NCI-H2081 (cell line): Measurements from ENCODE around the gene NEDD4L.
"Not testable (repeated sequence)": the region's sequence is repeated elsewhere in the genome, so short reads cannot be mapped to it uniquely, and the experiment has no call there.

Experiments used
- DNase-seq, 2 experiments: peaks; one replicate each; lab custom pipeline; 2025; lab: John Stamatoyannopoulos, UW

NEDD4L gene

DNA sequence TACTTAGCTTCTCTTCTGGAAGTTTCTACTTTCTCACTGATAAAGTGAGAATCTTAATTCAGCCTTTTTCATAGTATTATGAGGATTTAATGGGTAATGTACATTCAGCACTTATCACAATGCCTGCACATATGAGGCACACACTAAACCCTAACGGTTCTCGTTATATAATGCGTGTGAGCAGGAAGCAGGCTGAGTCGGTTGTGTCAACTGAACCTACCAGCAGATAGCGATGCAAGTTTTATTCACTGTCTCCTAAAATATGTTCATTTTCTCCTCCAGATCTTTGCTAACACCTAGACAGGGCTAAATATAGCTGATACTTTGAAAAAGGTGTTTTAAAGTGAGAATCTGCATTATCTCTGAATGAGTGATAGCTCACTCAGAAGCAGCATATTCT lies 383.3 kb downstream of the NEDD4L start:
- no peak for DNase-seq

DNA sequence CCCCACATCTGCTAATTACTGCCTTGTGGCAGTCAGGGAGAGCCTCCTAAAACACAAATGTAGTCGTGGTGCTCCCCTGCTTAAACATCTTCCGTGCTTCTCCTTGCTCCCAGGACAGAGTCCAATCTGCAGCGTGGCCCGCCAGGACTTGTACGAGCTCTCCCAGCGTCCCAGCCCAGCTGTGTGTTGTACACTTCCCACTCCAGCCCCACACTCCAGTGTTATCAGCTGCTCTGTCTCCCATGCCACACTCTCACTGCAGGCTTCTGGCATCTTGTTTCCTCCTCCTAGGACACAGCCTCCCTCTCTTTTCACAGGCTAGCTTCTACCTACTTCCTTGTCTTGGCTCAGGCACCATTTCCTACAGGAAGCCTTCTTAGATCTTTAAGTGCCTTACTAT lies 385.4 kb downstream of the NEDD4L start:
- no peak for DNase-seq

DNA sequence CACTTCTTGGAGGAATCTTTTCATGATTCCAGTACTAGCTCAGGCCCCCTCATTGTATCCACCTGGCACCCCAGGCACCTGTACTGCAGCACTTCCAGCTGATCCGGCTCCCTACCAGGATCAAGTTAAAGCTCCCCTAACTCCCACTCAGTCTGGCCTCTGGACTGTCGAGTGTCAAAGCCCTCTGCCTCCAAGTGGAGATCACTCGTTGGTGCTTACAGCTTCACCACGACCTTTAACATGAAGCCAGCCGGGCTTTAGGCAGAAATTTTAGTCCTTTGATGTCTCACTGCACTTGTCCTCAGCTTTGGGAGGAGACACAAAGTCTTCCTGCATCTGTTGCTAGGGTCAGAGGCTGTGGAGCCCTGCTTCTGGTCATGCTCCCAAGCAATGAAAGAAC lies 387.2 kb downstream of the NEDD4L start:
- DNase-seq: no peak

DNA sequence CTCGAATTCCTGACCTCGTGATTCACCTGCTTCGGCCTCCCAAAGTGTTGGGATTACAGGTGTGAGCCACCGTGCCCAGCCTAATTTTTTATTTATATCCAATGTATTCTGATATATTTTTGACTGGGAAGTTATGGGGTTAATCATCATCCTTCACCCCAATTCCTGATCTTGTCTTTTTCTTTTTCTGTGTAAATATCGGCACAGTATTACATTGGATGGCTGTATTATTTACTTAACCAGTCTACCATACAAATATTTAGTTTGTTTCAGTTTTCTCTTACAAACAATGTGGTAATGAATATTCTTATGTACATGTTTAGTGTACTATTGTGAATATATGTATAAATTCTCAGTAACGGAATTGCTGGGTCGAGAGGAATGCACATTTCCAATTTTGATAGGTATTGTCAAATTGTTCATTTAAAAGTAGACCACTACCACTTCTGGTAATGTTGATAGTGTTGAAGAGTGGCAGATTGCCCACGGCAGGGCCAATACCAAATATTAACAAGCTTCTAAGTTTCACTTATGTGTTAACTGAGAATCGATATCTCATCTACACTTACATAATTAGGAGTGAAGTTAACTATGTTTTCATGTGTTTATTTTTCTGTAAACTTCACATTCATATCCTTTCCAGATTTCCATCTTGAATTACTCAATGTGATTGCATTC lies 388.2 kb downstream of the NEDD4L start:
- no peak for DNase-seq

DNA sequence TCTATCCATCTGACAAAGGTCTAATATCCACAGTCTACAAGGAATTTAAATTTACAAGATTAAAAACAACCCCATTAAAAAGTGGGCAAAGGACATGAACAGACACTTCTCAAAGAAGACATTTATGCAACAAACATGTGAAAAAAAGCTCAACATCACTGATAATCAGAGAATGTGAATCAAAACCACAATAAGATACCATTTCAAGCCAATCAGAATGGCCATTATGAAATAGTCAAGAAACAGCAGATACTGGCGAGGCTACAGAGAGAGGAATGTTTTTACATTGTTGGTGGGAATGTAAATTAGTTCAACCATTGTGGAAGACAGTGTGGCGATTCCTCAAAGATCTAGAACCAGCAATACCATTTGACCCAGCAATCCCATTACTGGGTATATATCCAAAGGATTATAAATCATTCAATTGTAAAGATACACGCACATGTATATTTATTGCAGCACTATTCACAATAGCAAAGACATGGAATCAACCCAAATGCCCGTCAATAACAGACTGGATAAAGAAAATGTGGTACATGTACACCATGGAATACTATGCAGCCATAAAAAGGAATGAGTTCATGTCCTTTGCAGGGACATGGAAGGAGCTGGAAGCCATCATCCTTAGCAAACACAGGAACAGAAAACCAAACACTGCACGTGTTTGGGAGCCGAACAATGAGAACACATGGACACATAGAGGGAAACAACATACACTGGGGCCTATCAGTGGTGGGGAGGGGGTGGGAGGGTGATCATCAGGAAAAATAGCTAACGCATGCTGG lies 391.4 kb downstream of the NEDD4L start:
- DNase-seq: not testable (repeated sequence)

DNA sequence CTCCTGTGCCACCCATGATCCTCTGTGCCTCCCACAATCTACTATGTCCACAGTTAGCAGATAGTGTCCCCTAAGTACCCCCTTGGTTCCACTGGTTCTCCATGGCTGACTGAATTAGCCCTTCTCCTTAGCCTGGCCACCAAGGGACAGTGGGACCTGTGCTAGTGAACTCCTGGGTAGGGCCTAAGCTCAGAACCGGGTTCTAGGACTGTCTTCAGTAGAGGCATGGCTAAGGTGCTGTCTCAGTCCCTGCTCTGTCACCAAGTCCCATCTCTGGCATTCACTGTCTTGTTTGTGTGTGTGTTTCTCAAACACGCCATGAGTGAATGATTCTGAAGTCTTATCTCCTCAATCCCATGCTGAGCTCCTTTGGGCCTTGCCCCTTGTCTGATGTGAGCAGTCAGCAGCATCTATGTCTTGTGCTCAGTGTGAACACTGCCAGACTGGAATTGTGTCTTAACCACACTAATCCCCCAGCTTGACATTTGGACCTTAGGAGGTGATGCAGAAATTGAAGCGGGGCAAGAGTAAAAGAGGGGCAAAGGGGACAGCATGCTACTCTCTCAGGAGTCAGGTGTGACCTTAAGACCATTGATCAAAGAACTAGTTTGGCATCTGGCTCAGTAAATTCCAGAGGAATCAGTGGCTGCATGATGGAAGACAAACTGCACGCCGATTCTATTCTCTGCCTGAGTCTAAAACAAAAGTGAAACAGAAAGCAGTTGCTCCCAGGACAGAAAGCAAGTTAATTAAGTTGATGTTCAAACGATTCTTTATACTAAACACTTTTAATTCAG lies 394.3 kb downstream of the NEDD4L start:
- no peak for DNase-seq

DNA sequence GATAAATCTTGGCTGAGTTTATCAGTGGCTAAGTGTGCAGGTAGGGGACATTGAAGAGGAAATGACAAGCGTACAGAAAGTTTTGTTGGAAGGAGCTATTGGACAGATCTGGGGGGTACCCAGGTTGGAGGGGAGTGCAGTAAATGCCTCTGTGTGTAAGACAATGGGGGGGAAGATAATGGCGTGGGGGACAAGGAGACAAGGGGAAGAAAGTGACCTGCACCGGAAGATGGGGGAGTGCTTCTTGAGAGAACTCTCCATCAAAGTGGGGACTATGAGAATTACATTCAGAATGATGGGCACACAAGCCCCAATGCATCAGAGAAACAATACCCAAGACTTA lies 394.9 kb downstream of the NEDD4L start:
- DNase-seq: no peak

DNA sequence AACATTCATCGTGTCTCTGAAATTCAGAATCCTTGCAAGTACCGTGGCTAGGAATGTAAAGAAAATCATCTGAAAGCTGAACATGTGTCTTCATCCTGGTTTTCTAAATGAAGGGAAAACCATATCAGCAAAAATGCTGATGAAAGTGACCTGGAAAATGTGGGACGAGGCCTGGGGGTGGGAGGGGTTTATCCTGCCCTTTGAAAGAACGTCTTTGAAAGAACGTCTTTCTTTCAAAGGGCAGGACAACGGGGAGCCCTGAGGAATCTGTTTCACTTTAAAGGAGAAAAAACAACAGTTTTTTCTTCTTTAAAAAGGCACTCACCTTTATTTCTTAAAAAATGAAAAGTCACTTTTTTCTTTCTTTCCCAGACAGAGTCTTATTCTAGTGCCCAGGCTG lies 399.6 kb downstream of the NEDD4L start:
- no peak for DNase-seq

DNA sequence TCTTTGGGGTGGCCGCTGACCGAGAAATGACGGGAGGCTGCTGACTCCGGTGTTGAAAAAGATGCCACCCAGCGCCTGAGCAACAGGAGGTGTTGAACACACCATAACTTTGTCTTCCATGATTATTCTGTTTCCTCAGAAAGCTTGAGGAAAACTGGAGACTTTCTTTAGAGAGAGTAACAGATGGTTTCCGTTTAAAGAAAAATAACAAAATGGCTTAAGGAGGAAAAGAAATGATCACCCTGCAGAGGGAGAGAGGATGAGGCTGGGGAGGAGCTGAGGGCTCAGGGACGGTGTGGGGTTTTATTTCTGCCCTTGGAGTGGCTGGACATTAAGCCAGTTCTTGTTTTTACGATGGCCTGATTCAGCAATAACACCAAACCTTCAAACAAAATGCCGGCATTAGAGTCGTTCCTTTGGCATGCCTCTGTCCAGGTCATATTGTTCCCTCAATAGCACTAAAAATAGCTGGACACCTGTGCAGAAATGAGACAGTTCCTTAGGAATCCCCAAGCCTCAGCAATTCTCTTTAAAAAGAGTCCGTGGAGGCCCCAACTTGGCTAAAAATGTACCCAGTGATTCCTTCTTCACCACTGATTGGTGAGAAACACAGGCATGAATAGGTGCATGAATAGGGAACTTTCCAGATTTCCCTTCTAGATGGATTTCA lies 402.5 kb downstream of the NEDD4L start:
- no peak for DNase-seq

DNA sequence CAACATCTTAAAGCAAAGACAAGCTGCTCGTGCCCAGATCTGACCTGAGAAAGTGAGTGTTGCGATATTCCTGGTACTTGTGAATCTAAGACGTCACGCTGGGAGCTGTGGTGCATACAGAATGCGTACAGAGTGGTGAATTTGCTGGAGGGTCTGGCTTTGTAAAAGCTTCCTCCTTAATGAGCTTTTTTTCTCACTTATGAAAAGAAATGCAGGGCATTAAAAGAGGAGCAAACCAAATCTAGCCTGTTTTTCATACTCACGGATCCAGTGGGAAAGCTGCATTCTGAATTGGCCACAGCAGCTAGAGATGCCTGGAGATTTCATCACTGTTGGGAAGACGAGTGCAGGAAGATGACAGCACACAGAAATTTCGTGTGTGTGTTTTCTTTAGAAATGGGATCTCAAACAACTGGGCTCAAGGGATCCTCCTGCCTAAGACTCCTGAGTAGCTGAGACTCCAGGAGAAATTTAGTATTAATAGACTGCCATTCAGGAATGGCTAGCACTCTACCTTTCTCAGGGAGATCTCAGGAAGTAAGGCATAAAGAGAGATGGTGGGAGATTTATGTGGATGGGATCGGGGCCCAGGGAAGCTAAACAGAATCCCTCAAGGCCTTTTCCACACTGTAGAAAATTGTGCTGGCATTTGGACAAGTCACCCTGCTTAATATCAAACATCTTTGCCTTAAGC lies 403.5 kb downstream of the NEDD4L start:
- DNase-seq: no peak

DNA sequence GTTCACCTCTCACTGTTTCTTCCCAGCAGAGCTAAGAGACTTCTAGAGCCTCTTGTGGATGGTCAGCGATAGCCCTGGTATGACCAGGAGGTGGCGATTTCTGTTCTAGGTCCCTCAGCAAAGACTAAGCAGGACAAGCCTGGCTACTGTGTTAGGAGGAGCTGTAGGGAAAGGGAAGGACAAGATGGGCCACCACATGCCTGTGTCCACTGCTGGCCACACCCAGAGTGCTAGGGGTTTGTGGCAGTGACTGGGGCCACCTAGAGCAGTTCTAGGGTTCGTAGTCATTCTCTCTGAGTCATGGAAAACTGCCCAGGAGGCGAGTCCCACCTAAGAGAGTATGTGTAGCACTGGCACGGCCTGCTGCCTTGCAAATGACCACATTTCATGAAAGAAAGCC lies 405.4 kb downstream of the NEDD4L start:
- DNase-seq: no peak
